GM19324 (cell line): ENCODE results near the gene SLC22A23.
A peak's percentile ranks its signal among the peaks of the same experiment; 100 is the strongest.

Experiments used
- ATAC-seq: cut with Tn5 transposase; IDR thresholded peaks from one replicate; pipeline ENCODE4 v1.9.1; 2021; ENCODE audit warnings: mild to moderate bottlenecking, moderate library complexity; ENCODE audit not compliant: unreplicated experiment, low FRiP score

Gene SLC22A23

GRCh38 chr6:3356824-3357420, 99.9 kb downstream of the SLC22A23 start:
- no peak for ATAC-seq

- ATAC-seq, result peak; percentile 83
These were observed 100.6 kb downstream of the SLC22A23 start for GRCh38 chr6:3356056-3356823.

- ATAC-seq, result no peak
These were observed 101.3 kb downstream of the SLC22A23 start for GRCh38 chr6:3355358-3356055.

- ATAC-seq, result no peak
These were observed 101.9 kb downstream of the SLC22A23 start for GRCh38 chr6:3355011-3355357.

- no peak for ATAC-seq
These were observed 102.9 kb downstream of the SLC22A23 start for GRCh38 chr6:3353939-3354338.

- ATAC-seq, result no peak
These were observed 103.5 kb downstream of the SLC22A23 start for GRCh38 chr6:3353213-3353903.

- no peak for ATAC-seq
These were observed 104.2 kb downstream of the SLC22A23 start for GRCh38 chr6:3352678-3353077.

GRCh38 chr6:3351829-3352524, 104.9 kb downstream of the SLC22A23 start:
- ATAC-seq, result no peak

- no peak for ATAC-seq
These were observed 105.7 kb downstream of the SLC22A23 start for GRCh38 chr6:3351105-3351676.

GRCh38 chr6:3350252-3350796, 106.5 kb downstream of the SLC22A23 start:
- ATAC-seq, result no peak

GRCh38 chr6:3349388-3350251, 107.2 kb downstream of the SLC22A23 start:
- no peak for ATAC-seq

- ATAC-seq, result no peak
These were observed 108.0 kb downstream of the SLC22A23 start for GRCh38 chr6:3348821-3349220.

- ATAC-seq, result no peak
These were observed 109.0 kb downstream of the SLC22A23 start for GRCh38 chr6:3347826-3348225.

GRCh38 chr6:3347247-3347646, 109.6 kb downstream of the SLC22A23 start:
- no peak for ATAC-seq

GRCh38 chr6:3346476-3346875, 110.4 kb downstream of the SLC22A23 start:
- ATAC-seq, result no peak

GRCh38 chr6:3345836-3346235, 111.0 kb downstream of the SLC22A23 start:
- ATAC-seq, result no peak

GRCh38 chr6:3343089-3343883, 113.6 kb downstream of the SLC22A23 start:
- ATAC-seq, result no peak

- no peak for ATAC-seq
These were observed 115.4 kb downstream of the SLC22A23 start for GRCh38 chr6:3341467-3341866.
